Aorta (tissue), 5 donors: Measurements from ENCODE around the gene HLCS. TPM values are rescaled to one million over a fixed set of nuclear protein-coding genes. Genes with fewer than 3 reads are reported as not detected.

ENCODE experiments used
- ATAC-seq: fragments of 200-7000 bp; cut with Tn5 transposase; one replicate; pipeline ENCODE4 v1.9.1; 2022; ENCODE audit warnings: moderate library complexity; ENCODE audit not compliant: low FRiP score
- DNase-seq, 2 donors: peaks; one replicate each; pipeline ENCODE4 v3.0.0-alpha.2; 2020
- H3K27ac ChIP-seq, 2 donors: one replicate each; pipeline ENCODE4 v1.5.1; 2013; ENCODE audit warnings: low read length in 2 of 2, mild to moderate bottlenecking in 2 of 2, moderate library complexity in 2 of 2, control low read depth in 1 of 2, inconsistent platforms in 1 of 2, low read depth in 1 of 2
- H3K27me3 ChIP-seq, 2 donors: one replicate each; pipeline ENCODE4 v1.6.1; 2013; ENCODE audit warnings: control low read depth in 1 of 2, low read length in 1 of 2, mild to moderate bottlenecking in 1 of 2, moderate library complexity in 1 of 2; ENCODE audit not compliant: insufficient read depth in 2 of 2, control insufficient read depth in 1 of 2
- H3K36me3 ChIP-seq, 2 donors: one replicate each; pipeline ENCODE4 v1.6.1; 2013; ENCODE audit warnings: control low read depth in 1 of 2, low read length in 1 of 2, mild to moderate bottlenecking in 1 of 2; ENCODE audit not compliant: insufficient read depth in 2 of 2, control insufficient read depth in 1 of 2
- H3K4me1 ChIP-seq, 2 donors: one replicate each; pipeline ENCODE4 v1.6.1; 2013; ENCODE audit warnings: low read length in 2 of 2, control low read depth in 1 of 2, mild to moderate bottlenecking in 1 of 2, moderate library complexity in 1 of 2; ENCODE audit not compliant: insufficient read depth in 2 of 2, control insufficient read depth in 1 of 2
- H3K4me3 ChIP-seq, 2 donors: one replicate each; pipeline ENCODE4 v1.5.1; 2013; ENCODE audit warnings: low read length in 2 of 2, control low read depth in 1 of 2, mild to moderate bottlenecking in 1 of 2
- H3K9me3 ChIP-seq: one replicate; pipeline ENCODE4 v1.6.1; 2013; ENCODE audit warnings: mild to moderate bottlenecking, low read length; ENCODE audit not compliant: control insufficient read depth
- WGBS, 2 donors: extraction: QIAGEN DNeasy Blood & Tissue Kit; methylation state at CpG; one replicate each; pipeline ENCODE4 v1.1.7; 2013; 5-methylcytosine and 5-hydroxymethylcytosine counted together
- intact Hi-C, 2 donors: fragments of 100-400 bp; cut with DNase I; formaldehyde crosslinking; loops; one replicate each; pipeline versions ENCODE4 v1.14.2 to v1.15.0; 2022
- polyA plus RNA-seq, 2 donors: library from polyadenylated mRNA; stranded (reverse); fragments of 200-250 nt; gene quantifications; one replicate each; pipeline ENCODE4 v1.2.3, GENCODE V29; 2013
- total RNA-seq, 2 donors: library from RNA; stranded (reverse); fragmentation: NEBNext Ultra II Directional; extraction: Animal tissue kit (Norgen Biotek cat#: 25700); gene quantifications; one replicate each; pipeline ENCODE4 v1.2.1, GENCODE V29; 2021
- donor health status: healthy with polysubstance abuse.
- donor health status: Bipolar disorder and iron deficiency.
- donor health status: DM: no; HTN: no; CAD: no.
- donor health status: DM: no; HTN: no; CAD: no.
- donor health status: DM: yes; HTN: yes; CAD: no.

The HLCS gene
- total and polyA plus RNA-seq, 4 donors = 2.1 to 19.7 (median 10.6) TPM

DNA sequence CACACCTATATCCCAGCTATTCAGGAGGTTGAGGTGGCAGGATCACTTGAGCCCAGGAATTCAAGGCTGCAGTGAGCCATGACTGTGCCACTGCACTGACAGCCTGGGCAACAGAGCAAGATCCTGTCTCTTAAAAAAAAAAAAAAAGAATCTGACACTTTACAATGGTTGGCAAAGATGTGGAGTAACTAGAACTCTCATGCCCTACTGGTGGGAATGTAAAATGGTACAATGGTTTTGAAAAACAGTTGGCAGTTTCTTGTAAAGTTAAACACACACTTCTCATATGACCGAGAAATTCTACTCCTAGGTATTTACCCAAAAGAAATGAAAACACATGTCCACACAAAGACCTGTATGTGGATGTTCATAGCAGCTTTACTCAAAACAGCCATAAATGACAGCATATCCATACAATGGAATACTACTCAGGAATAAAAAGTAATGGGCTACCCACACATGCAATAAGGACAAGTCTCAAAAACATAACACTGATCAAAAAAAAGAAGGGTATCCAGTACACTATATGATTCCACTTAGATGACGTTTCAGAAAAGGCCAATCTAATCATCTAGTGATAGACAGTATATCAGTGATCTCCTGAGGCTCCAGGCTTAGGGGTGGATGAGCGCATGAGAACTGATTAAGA lies 58.1 kb downstream of the HLCS start:
- no peaks in the 10 kb centered on the region for H3K4me1 ChIP-seq
- no peaks in the 10 kb centered on the region for H3K9me3 ChIP-seq
- H3K36me3 ChIP-seq = no peaks in the 10 kb centered on the region
- H3K27me3 ChIP-seq = no peaks in the 10 kb centered on the region
- intact Hi-C loops = no loop called here
- DNase-seq (no peak), ATAC-seq (no peak)
- WGBS, 2 donors = 93 to 94% methylated on average over 3 of the region's 3 CpGs
- no peak overlapping the region for H3K27ac ChIP-seq
- no peak overlapping the region for H3K4me3 ChIP-seq

DNA sequence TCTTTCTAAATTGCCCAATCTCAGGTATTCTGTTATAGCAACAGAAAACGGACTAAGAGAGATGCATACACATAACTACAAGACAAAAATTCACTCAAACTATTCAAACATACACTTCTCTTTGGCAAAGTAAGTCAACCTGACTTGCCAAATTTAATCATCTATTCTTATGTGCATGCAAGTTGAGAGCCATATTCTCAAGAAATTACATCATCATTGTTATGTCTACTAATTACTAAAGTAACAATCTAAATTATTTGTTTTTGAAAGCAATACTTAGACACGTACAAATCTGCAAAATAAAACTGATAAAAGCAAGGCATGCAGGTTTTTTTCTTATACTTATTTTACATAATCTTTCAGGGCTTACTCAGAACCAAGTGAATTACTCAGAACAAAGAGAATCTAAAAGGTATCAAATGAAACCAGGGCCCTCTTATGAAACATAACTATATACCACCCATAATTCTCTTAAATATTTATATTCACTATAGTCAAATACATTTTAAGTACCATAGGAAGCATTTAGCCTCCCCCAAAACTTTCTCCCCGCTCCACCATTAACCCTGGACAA lies 62.3 kb downstream of the HLCS start:
- H3K4me3 ChIP-seq = no peak overlapping the region
- no peaks in the 10 kb centered on the region for H3K27me3 ChIP-seq
- 78 to 89% methylated on average over 3 of the region's 3 CpGs for WGBS, 2 donors
- no peaks in the 10 kb centered on the region for H3K4me1 ChIP-seq
- no peaks in the 10 kb centered on the region for H3K9me3 ChIP-seq
- peaks cover 0 to 2% of the 10 kb centered on the region in 2 donors for H3K36me3 ChIP-seq
- H3K27ac ChIP-seq = no peak overlapping the region
- no peak for ATAC-seq
- DNase-seq = no peak
- intact Hi-C loops = no loop called here

DNA sequence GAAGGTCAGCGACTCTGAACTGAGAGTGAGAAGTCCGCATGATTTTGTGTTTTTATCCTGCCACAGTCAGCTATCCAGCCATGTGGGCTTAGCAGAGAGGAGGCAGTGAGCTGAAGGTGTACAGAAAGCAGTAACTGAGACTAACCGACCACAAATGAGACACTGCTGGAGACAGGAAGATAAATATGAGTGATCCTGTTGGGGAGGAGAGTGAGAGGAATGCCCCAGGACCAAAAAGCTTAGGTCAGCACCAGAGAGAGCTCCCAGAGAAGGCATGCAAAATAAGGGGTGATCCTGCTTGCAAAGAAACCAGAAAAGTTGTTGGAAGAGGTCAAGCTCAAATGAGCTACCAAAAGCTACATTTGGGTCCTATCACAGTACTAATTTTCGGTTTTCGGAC lies 63.7 kb downstream of the HLCS start:
- H3K4me1 ChIP-seq = no peaks in the 10 kb centered on the region
- H3K4me3 ChIP-seq = no peak overlapping the region
- H3K27me3 ChIP-seq = no peaks in the 10 kb centered on the region
- DNase-seq = no peak
- H3K27ac ChIP-seq = no peak overlapping the region
- 73 to 79% methylated on average over 5 of the region's 5 CpGs for WGBS, 2 donors
- intact Hi-C loops = no loop called here
- H3K36me3 ChIP-seq = peaks cover 0 to 2% of the 10 kb centered on the region in 2 donors
- H3K9me3 ChIP-seq = no peaks in the 10 kb centered on the region
- no peak for ATAC-seq

DNA sequence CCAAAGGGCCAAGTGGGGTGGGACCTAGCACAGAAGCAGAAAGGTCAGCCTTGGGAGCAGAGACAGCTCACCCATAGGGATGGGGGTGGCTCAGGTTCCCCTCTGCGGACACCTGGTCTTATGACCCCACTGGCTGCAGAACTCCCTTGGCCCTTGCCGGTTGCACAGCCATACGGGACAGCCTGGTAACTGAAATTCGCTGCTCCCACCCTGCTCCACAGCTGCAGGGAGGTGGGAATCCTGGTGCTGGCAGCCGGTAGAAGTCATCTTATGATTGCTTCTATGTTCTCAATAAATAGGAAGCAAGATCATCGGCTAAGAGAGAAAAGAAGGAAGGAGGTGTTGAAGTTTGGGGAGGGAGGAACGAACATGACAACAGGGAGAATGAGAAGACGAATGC lies 64.1 kb downstream of the HLCS start:
- peaks cover 0 to 2% of the 10 kb centered on the region in 2 donors for H3K36me3 ChIP-seq

DNA sequence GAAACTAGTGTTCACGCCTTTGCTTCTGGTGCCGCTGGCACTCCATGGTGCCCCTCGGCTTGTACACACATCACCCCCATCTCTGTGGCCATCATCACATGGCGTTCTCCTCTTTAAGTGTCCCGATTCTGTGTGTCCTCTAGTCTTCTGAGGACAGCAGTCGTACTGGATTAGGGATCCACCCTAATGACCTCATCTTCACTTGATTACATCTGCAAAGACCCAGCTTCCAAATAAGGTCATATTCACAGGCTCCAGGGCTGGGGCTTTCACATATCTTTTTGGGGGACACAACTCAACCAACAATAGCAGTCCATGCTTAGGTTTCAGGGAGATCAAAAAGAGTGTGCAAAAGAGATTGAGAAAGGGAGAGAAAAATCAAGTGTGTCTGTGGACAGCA lies 64.9 kb downstream of the HLCS start:
- 95 to 97% methylated on average over 6 of the region's 6 CpGs for WGBS, 2 donors
- ATAC-seq (no peak), DNase-seq (no peak)
- Histone ChIP-seq H3K4me1 (no peaks in the 10 kb centered on the region), H3K9me3 (no peaks in the 10 kb centered on the region), H3K27me3 (no peaks in the 10 kb centered on the region), H3K36me3 (peaks cover 0 to 2% of the 10 kb centered on the region in 2 donors), H3K4me3 (no peak overlapping the region), H3K27ac (no peak overlapping the region)
- intact Hi-C loops = no loop called here

More for the DNA sequence above, 64.1 kb downstream of the HLCS start:
- intact Hi-C loops = no loop called here
- Histone ChIP-seq H3K9me3 (no peaks in the 10 kb centered on the region), H3K4me3 (no peak overlapping the region), H3K4me1 (no peaks in the 10 kb centered on the region), H3K27me3 (no peaks in the 10 kb centered on the region), H3K27ac (no peak overlapping the region)
- 87 to 91% methylated on average over 8 of the region's 8 CpGs for WGBS, 2 donors
- DNase-seq = no peak
- no peak for ATAC-seq

DNA sequence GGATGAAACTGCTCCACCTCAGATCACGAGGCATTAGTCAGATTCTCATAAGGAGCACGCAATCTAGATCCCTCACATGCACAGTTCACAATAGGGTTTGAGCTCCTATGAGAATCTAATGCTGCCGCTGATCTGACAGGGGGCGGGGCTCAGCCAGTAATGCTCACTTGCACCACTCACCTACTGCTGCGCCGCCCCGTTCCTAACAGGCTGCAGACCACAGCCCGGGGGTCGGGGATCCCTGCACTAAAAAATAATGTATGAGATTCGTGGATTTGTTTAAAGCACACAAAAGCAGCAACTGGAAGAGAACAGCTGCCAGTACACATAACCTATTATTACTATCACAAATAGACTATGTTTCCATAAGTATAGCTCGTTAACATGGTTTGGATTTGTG lies 72.9 kb downstream of the HLCS start:
- no peak for DNase-seq
- H3K36me3 ChIP-seq = peaks cover 0 to 6% of the 10 kb centered on the region in 2 donors

DNA sequence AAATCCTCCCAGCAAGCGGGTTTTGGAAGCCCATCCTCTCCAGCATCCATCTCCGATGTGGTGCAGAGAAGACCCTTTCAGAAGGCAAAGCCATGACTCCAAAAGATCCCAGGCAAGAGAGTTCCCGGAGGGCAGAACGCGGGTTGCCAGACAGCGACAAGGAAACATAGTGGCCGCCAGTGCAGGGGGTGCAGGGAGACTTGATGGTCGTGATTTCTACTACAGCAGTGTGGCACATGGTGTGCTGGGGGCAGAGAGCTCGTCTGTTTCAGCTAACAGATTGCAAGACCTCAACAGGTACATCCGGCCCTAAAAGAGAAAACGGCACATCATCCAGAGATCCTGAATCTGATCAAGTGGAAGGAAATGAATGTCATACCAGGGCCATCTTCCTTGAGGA lies 74.3 kb downstream of the HLCS start:
- no peaks in the 10 kb centered on the region for H3K9me3 ChIP-seq
- 96% methylated on average over 11 of the region's 11 CpGs for WGBS, 2 donors
- peaks cover 0 to 6% of the 10 kb centered on the region in 2 donors for H3K36me3 ChIP-seq
- no peak overlapping the region for H3K4me3 ChIP-seq
- H3K27ac ChIP-seq = no peak overlapping the region
- DNase-seq (no peak), ATAC-seq (no peak)
- no peaks in the 10 kb centered on the region for H3K4me1 ChIP-seq
- intact Hi-C loops = no loop called here
- no peaks in the 10 kb centered on the region for H3K27me3 ChIP-seq

More for the DNA sequence above, 72.9 kb downstream of the HLCS start:
- H3K4me3 ChIP-seq = no peak overlapping the region
- WGBS, 2 donors = 98% methylated on average over 11 of the region's 11 CpGs
- no peak for ATAC-seq
- no peak overlapping the region for H3K27ac ChIP-seq
- no peaks in the 10 kb centered on the region for H3K9me3 ChIP-seq
- no peaks in the 10 kb centered on the region for H3K27me3 ChIP-seq
- intact Hi-C loops = no loop called here
- no peaks in the 10 kb centered on the region for H3K4me1 ChIP-seq

DNA sequence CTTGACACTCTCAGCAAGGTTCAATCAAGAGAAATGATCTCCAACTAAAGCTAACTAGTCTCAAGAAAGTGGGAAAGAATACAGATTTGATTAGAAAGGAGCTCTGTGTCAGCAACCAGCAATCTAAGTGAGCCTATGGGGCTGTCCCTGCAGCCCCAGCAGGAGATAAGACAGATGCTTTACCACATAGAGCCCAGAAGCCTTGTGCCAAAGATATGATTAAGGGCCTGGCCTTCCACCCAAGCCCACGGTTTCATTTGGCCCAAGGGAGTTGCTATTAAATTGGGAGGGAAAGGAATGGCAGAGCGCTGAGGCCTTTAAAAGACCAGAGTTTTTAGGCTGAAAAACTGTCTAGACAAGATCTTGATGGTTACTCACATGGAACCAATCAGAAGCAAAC lies 74.8 kb downstream of the HLCS start:
- H3K9me3 ChIP-seq = no peaks in the 10 kb centered on the region
- no peak overlapping the region for H3K27ac ChIP-seq
- DNase-seq = no peak
- 53 to 56% methylated on average over 2 of the region's 2 CpGs for WGBS, 2 donors
- no peak for ATAC-seq
- no peaks in the 10 kb centered on the region for H3K27me3 ChIP-seq
- intact Hi-C loops = no loop called here
- no peak overlapping the region for H3K4me3 ChIP-seq
- H3K36me3 ChIP-seq = peaks cover 0 to 6% of the 10 kb centered on the region in 2 donors
- H3K4me1 ChIP-seq = no peaks in the 10 kb centered on the region

DNA sequence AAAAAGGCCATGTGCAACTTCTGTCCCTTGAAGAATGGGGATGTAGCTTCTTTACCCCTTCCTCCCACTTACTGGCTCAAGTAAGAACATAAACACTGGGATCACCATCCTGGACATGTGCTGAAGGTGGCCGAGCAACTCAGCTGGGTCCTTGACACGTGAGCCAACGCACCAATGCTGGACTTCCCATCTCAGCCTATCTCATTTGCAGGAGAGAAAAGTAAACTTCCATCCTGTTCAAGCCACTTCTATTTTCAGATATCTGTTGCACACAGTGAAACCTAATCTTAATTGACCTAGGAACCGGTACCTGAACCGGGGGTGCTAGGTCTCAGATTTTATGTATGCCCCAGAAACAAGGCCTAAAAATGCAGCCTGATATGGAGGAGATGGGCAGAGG lies 75.3 kb downstream of the HLCS start:
- no peak overlapping the region for H3K27ac ChIP-seq
- no peak overlapping the region for H3K4me3 ChIP-seq
- DNase-seq = no peak
- H3K27me3 ChIP-seq = no peaks in the 10 kb centered on the region
- ATAC-seq = no peak
- WGBS, 2 donors = 96 to 97% methylated on average over 5 of the region's 5 CpGs
- no peaks in the 10 kb centered on the region for H3K9me3 ChIP-seq
- intact Hi-C loops = no loop called here
- no peaks in the 10 kb centered on the region for H3K4me1 ChIP-seq
- peaks cover 0 to 8% of the 10 kb centered on the region in 2 donors for H3K36me3 ChIP-seq
